T follicular helper cell (primary cell): ENCODE measurements around the gene PLPPR4.

Experiments used
- DNase-seq: peaks from one replicate; pipeline ENCODE4 v3.0.0-alpha.2; 2020; ENCODE audit warnings: low read depth

Gene PLPPR4

DNA sequence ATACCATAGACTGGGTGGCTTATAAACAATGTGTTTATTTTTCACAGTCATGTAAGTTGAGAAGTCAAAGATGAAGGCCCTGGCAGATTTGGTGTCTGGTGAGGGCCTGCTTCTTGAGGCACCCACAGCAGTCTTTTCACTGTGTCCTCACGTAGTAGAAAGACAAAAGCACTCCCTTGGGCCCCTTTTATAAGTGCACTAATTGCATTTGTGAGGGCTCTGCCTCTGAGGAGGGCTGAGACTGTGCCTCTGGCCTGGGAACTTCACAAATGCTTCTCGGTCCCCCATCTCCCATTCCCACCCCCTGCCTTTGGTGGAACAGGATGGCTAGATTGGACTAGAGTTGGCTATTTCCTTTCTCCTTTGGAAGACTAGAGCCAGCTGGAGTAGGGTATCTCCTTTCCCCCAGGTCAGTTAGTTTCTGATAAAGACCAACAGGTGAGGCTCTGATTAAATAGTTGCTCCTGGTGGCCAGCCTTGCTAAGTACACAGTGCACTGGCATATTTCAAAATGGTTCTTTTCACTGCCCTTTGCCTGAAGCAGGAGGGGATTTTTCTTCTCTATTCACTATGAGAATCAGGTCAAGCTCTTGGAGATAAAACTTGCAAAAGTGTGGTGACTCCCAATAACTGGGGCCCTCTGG, 82.9 kb downstream of the PLPPR4 start:
- no peak for DNase-seq

DNA sequence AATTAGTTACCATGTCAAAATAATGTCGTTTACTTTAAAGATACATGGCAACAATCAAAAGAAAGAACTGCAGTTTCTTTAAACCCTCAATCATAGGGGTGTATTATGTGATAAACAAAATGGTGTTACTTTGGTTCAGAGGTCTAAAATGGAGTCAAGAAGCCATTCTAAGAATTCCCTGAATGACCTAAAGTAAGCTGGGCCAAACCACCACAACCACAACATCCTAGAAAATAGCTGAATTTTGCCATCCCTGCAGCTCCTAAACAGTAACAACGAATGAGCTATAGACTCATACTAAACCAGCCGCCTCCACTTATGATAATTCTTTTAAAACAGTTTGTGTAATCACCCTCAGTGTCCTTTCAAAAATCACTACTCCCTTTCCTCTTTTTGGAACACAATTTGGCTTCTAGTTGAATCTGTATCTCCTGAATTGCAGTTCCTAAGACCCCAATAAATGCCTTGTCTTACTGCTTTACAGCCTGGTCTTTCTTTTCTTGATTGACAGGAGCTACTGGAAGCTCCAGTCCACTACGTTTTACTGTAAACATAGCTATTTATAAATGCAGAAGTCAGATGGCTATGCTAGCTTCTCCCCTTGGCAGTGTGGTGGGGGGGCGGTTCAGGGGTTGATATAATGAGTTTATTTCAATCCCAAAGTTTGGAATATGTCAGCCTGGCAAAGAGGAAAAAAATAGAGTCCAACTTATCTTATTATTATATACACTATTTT, 84.3 kb downstream of the PLPPR4 start:
- no peak for DNase-seq

DNA sequence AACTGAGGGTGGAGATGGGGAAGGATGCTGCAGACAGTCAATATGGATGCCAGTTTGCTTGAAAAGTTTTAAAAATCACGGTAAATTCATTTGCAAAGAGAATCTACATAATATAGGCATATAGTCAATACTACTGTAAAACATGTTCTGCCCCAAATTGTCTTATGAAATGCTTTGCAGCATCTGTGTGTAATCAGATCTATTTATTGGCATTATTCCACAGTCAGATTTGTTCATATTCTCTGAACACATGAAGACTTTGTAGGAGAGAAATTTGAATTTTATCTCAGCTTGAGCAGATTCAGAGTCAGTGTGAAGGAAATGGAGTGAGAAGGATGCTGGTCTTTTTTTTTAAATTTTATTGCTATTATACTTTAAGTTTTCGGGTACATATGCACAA, 88.5 kb downstream of the PLPPR4 start:
- no peak for DNase-seq

DNA sequence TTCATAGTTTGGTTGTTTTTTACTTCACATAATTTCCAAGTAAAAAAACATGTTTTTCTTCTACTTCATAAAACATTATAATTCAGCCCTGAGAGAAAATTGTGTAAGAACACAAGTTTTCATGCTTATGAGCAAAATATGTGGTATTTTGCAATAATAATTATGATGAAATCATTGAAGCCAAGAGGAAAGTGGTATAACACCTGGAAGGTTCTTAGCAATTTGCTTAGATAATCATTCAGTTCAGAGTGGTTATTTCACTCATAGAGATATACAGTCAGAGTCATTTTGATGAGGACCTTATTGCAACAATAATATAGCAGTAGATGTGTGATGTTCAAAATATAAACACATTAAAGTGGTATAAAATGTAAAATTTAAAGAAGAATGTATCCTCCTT, 94.5 kb downstream of the PLPPR4 start:
- no peak for DNase-seq
